Neural cell (in vitro differentiated cells): ENCODE results near the gene TRPM5. TPM values are rescaled to one million over a fixed set of nuclear protein-coding genes. Genes with fewer than 3 reads are reported as not detected.

Experiments used
- H2AFZ ChIP-seq: fragments of 200-600, 300-800 bp; sonication (generic), shearing (Covaris generic); 2 replicates; pipeline ENCODE4 v1.6.0; 2014; ENCODE audit warnings: low read depth, mild to moderate bottlenecking, antibody characterized with exemption, low read length, moderate library complexity
- H3F3A ChIP-seq: fragments of 200-600 bp; shearing (Covaris generic); 2 replicates; pipeline ENCODE4 v1.6.1; 2016; ENCODE audit warnings: mild to moderate bottlenecking, moderate library complexity, mixed read lengths, antibody characterized with exemption, low read length; ENCODE audit not compliant: insufficient read depth, poor library complexity, severe bottlenecking
- H3K27ac ChIP-seq: fragments of 200-600, 300-800 bp; sonication (generic), shearing (Covaris generic); 2 replicates; pipeline ENCODE4 v1.5.1; 2014; ENCODE audit warnings: mild to moderate bottlenecking, low read length, moderate library complexity
- H3K27me3 ChIP-seq: fragments of 300-800, 200-600 bp; sonication (generic), shearing (Covaris generic); 2 replicates; pipeline ENCODE4 v1.6.0; 2014; ENCODE audit warnings: mild to moderate bottlenecking, low read depth, low read length, moderate library complexity; ENCODE audit not compliant: insufficient read depth
- H3K36me3 ChIP-seq: fragments of 300-800, 200-600 bp; sonication (generic), shearing (Covaris generic); 2 replicates; pipeline ENCODE4 v1.5.1; 2014; ENCODE audit warnings: mild to moderate bottlenecking, antibody characterized with exemption, low read length, moderate library complexity; ENCODE audit not compliant: insufficient read depth
- H3K4me2 ChIP-seq: fragments of 300-800, 200-600 bp; sonication (generic), shearing (Covaris generic); 2 replicates; pipeline ENCODE4 v1.6.0; 2014; ENCODE audit warnings: mild to moderate bottlenecking, low read length
- H3K4me3 ChIP-seq: fragments of 300-800, 200-600 bp; sonication (generic), shearing (Covaris generic); 2 replicates; pipeline ENCODE4 v1.5.1; 2014; ENCODE audit warnings: mild to moderate bottlenecking, low read length, moderate library complexity
- H3K79me2 ChIP-seq: fragments of 200-600 bp; shearing (Covaris generic); replicated peaks from 2 replicates; pipeline ENCODE4 v1.6.0; 2014; ENCODE audit warnings: mild to moderate bottlenecking, low read length, moderate library complexity; ENCODE audit not compliant: insufficient read depth
- H3K9ac ChIP-seq: fragments of 300-800, 200-600 bp; sonication (generic), shearing (Covaris generic); 2 replicates; pipeline ENCODE4 v1.6.1; 2016; ENCODE audit warnings: mild to moderate bottlenecking, low read length, mixed read lengths
- H3K9me2 ChIP-seq: fragments of 200-600 bp; shearing (Covaris generic); 2 replicates; pipeline ENCODE4 v1.6.1; 2016; ENCODE audit warnings: mild to moderate bottlenecking, low read length, mixed read lengths; ENCODE audit not compliant: insufficient read depth
- H3K9me3 ChIP-seq: fragments of 200-600, 300-800 bp; sonication (generic), shearing (Covaris generic); 2 replicates; pipeline ENCODE4 v1.6.1; 2016; ENCODE audit warnings: mild to moderate bottlenecking, mixed run types, low read length, moderate library complexity, mixed read lengths
- H4K20me1 ChIP-seq: fragments of 200-600 bp; shearing (Covaris generic); 2 replicates; pipeline ENCODE4 v1.6.1; 2016; ENCODE audit warnings: mild to moderate bottlenecking, mixed run types; ENCODE audit not compliant: insufficient read depth
- EP300 ChIP-seq: fragments of 450-650 bp; conservative IDR thresholded peaks from 2 replicates; pipeline ENCODE4 v1.6.1; 2014; ENCODE audit warnings: antibody characterized with exemption, mild to moderate bottlenecking, moderate library complexity; ENCODE audit not compliant: poor library complexity, severe bottlenecking
- EZH2 ChIP-seq: fragments of 200-600, 300-800 bp; shearing (Covaris generic), sonication (generic); IDR thresholded peaks from 2 replicates; pipeline ENCODE4 v1.6.1; 2014; ENCODE audit warnings: antibody characterized with exemption, low read length, borderline replicate concordance, mild to moderate bottlenecking; ENCODE audit not compliant: insufficient read depth, poor library complexity, severe bottlenecking
- MXI1 ChIP-seq: fragments of 450-650 bp; conservative IDR thresholded peaks from 2 replicates; pipeline ENCODE4 v1.6.1; 2014; ENCODE audit warnings: antibody characterized with exemption, mild to moderate bottlenecking; ENCODE audit not compliant: poor library complexity, severe bottlenecking
- POLR2AphosphoS5 ChIP-seq: IDR thresholded peaks from 2 replicates; pipeline ENCODE4 v1.6.1; 2012
- RAD21 ChIP-seq: fragments of 450-650 bp; conservative IDR thresholded peaks from 2 replicates; pipeline ENCODE4 v1.6.1; 2014; ENCODE audit warnings: antibody characterized with exemption, mild to moderate bottlenecking, moderate library complexity
- REST ChIP-seq: IDR thresholded peaks from 2 replicates; pipeline ENCODE4 v1.6.1; 2012; ENCODE audit warnings: borderline replicate concordance
- SMC3 ChIP-seq: fragments of 450-650 bp; conservative IDR thresholded peaks from 2 replicates; pipeline ENCODE4 v1.6.1; 2014; ENCODE audit warnings: antibody characterized with exemption, mild to moderate bottlenecking, moderate library complexity; ENCODE audit not compliant: poor library complexity
- TAF1 ChIP-seq: IDR thresholded peaks from 2 replicates; pipeline ENCODE4 v1.6.1; 2012; ENCODE audit warnings: low read depth
- polyA plus RNA-seq: library from polyadenylated mRNA; depleted of rRNA; stranded (reverse); fragments of >200 nt; gene quantifications from 2 replicates; pipeline ENCODE4 v1.2.3, GENCODE V29; 2014
- TF ChIP-seq, protein P1 (sequence below): fragments of 450-650 bp; IDR thresholded peaks from 2 replicates; pipeline ENCODE4 v1.5.1; 2014; ENCODE audit warnings: antibody characterized with exemption, mild to moderate bottlenecking, moderate library complexity; ENCODE audit not compliant: poor library complexity, severe bottlenecking

TRPM5 gene
- polyA plus RNA-seq, 1 donor from 2014 or later = not detected

DNA sequence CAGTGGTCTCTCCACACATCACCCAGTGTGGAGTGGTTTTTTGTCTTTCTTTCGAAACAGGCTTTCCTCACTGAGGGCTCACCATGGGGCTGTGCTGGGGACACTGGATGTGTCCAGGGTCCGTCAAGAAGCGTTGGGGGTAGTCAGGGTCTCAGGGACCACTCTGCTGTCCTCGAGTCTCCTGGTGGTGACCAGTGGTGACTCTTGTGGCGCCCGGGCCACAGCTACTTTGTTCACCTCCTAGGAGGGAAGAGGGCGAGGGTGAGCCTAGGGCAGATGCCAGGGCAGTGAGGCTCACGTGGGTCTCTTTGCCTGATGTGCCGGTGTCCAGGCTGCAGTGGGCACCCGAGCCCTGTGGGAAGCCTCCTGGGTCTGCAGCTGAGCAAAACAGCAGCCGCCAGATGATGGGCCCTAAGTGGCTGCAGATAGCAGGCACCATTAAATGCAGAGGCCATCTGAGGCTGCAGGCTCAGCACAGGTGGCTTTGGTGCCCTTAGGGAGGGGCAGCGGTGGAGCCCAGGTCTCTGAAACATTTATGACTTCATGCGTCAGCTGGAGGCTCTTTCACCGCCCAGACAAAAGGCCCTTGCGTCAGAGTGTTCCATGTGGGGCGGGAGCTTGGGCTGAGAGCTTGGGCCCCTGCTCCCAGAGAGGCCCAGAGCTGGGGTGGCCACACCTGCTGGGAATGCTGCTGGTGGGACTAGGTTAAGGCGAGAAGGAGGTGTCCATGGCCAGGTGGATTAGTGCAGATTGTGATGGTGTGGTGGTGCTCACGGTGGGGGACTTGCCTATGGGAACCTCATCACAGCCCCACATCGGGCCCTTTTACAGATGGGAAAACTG is 30.0 kb upstream of the TRPM5 start:
- H3F3A ChIP-seq = no peaks in the 10 kb centered on the region
- no peak overlapping the region for H2AFZ ChIP-seq
- no peak overlapping the region for H3K9ac ChIP-seq
- H4K20me1 ChIP-seq = no peaks in the 10 kb centered on the region
- no peaks in the 10 kb centered on the region for H3K79me2 ChIP-seq
- no peaks in the 10 kb centered on the region for H3K36me3 ChIP-seq
- H3K4me2 ChIP-seq = no peak overlapping the region
- H3K4me3 ChIP-seq = no peak overlapping the region
- H3K27me3 ChIP-seq = no peaks in the 10 kb centered on the region
- H3K27ac ChIP-seq = no peak overlapping the region
- no peak for TF ChIP-seq RAD21
- TF ChIP-seq, protein P1, sequence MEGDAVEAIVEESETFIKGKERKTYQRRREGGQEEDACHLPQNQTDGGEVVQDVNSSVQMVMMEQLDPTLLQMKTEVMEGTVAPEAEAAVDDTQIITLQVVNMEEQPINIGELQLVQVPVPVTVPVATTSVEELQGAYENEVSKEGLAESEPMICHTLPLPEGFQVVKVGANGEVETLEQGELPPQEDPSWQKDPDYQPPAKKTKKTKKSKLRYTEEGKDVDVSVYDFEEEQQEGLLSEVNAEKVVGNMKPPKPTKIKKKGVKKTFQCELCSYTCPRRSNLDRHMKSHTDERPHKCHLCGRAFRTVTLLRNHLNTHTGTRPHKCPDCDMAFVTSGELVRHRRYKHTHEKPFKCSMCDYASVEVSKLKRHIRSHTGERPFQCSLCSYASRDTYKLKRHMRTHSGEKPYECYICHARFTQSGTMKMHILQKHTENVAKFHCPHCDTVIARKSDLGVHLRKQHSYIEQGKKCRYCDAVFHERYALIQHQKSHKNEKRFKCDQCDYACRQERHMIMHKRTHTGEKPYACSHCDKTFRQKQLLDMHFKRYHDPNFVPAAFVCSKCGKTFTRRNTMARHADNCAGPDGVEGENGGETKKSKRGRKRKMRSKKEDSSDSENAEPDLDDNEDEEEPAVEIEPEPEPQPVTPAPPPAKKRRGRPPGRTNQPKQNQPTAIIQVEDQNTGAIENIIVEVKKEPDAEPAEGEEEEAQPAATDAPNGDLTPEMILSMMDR = no peak
- no peak for TF ChIP-seq MXI1
- no peak for TF ChIP-seq POLR2AphosphoS5
- TF ChIP-seq EP300 = no peak
- no peak for TF ChIP-seq SMC3
- TF ChIP-seq TAF1 = no peak
- TF ChIP-seq EZH2 = no peak
- no peak for TF ChIP-seq REST
- no peaks in the 10 kb centered on the region for H3K9me3 ChIP-seq
- H3K9me2 ChIP-seq = no peaks in the 10 kb centered on the region

DNA sequence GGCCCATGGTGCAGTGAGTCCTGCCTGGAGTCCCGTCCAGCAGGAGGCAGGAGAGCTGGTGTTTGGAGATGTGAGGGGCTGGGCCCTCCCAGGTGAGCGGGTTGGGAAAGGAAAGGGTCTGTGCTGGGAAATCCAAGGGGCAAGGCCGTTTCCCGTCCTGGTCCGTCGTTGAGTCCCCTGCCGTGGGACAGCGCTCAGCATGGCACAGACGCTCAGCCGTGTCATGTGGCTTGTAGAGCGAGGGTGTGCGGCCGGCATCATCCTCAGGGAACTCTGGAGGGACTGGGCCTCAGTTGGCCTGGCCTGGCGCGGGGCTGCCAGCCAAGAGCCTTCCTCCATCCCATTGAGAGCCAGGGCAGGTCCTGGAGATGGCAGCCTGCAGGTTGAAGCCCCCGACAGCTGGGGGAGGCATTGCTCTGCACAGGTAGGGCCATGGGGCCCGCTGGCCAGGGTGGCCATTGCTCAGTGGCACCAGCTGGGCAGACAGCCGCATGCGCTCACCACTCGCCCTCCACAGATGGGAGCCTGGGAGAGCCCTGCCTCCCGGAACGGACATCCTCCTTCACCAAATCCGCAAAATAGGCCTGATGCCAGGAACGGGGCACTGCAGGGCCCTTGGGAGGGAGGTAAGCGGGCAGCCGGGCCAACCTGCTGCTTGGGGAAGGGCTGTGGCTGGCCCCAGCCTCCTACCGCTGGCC is 29.2 kb upstream of the TRPM5 start:
- Histone ChIP-seq H4K20me1 (no peaks in the 10 kb centered on the region), H3K36me3 (no peaks in the 10 kb centered on the region), H2AFZ (no peak overlapping the region), H3K9me3 (no peaks in the 10 kb centered on the region), H3K9me2 (no peaks in the 10 kb centered on the region), H3K4me2 (no peak overlapping the region), H3K79me2 (no peaks in the 10 kb centered on the region), H3K27me3 (no peaks in the 10 kb centered on the region), H3K4me3 (no peak overlapping the region), H3F3A (no peaks in the 10 kb centered on the region), H3K27ac (no peak overlapping the region), H3K9ac (no peak overlapping the region)
- TF ChIP-seq MXI1 (no peak), POLR2AphosphoS5 (no peak)
